Activated T-cell treated with anti-CD3 and anti-CD28 coated beads for 48 hours (primary cell): ENCODE data around the gene PPARG.
"Not testable (repeated sequence)": the region's sequence is repeated elsewhere in the genome, so short reads cannot be mapped to it uniquely, and the experiment has no call there.

ENCODE experiments used
- DNase-seq: peaks from one replicate; pipeline ENCODE4 v3.0.0-alpha.2; 2020; ENCODE audit warnings: low read depth

Gene PPARG

DNA sequence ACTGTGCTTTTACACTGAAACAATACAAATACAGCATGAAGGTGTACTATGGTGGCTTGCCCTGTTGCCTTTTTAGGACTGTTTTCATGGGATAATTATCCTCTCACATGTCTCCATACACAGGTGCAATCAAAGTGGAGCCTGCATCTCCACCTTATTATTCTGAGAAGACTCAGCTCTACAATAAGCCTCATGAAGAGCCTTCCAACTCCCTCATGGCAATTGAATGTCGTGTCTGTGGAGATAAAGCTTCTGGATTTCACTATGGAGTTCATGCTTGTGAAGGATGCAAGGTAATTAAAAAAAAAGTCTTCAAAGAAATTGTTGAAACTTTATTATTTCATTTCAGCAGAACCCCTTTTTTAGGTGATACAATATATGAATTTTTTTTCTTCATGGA lies 92.3 kb downstream of the PPARG start:
- no peak for DNase-seq

DNA sequence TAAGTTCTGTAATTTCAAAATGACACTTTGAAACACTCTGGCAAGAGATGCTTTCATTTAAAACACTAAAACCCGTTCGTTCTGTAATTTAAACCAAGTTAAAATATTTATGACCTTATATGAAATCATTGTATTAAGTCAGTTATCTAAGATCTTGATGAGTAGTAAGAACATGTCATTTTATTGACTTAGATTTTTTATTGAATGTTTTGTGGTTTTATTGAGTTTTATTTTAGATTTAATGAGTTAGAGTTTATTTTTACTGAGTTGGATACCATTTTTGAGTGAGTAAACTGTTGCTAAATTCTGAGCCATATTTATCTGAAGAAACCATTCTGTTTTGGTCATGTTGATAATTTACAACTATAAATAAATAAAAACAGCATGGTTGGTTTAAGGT lies 94.3 kb downstream of the PPARG start:
- DNase-seq, result no peak

DNA sequence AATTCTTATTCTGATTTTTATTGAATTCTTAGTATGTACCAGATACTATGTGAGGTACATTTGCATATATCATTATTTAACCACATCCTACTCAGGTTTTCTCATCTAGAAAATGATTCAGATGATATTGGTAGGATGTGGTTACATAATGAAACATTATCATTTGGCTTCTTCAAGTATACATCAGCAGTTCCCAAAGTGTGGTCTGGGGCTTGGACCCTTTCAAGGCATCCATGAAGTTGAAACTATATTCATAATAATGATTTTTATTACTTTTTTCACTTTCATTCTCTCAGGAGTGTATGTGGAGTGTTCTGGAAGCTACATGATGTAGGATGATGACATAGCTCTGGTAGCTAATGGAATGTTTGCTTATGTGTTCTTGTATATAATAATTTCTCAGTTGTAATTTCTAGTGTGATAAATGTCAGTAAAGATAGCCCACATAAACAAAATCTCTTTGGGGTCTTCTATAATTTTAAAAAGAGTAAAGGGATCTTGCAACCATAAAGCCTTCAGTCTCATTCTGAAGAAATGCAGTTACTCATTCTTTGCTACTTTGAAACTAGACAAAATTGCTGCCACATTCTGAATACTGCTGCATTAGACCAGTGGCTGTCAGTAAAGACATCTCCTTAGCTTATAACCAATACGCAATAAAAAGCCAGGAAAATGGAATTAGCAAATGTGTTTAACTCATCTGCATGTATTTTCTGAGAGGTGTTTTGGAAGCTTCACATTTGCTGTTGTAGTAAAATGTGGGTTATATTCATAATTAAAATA lies 95.8 kb downstream of the PPARG start:
- no peak for DNase-seq

DNA sequence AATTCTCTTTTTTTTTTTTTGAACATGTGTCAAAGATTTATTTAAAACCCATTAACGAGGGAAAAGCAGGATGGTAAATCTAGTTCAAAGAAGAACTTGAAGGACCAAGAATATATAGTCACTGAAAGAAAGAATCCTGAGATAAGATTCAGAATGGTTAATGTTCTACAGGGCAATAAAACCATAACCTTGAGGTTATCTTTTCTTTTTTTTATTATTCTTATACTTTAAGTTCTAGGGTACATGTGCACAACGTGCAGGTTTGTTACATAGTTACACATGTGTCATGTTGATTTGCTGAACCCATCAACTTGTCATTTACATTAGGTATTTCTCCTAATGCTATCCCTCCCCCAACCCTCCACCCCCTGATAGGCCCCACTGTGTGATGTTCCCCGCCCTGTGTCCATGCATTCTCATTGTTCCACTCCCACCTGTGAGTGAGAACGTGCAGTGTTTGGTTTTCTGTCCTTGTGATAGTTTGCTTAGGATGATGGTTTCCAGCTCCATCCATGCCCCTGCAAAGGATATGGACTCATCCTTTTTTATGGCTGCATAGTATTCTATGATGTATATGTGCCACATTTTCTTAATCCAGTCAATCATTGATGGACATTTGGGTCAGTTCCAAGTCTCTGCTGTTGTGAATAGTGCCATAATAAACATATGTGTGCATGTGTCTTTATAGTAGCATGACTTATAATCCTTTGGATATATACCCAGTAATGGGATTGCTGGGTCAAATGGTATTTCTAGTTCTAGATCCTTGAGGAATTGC lies 97.8 kb downstream of the PPARG start:
- not testable (repeated sequence) for DNase-seq

DNA sequence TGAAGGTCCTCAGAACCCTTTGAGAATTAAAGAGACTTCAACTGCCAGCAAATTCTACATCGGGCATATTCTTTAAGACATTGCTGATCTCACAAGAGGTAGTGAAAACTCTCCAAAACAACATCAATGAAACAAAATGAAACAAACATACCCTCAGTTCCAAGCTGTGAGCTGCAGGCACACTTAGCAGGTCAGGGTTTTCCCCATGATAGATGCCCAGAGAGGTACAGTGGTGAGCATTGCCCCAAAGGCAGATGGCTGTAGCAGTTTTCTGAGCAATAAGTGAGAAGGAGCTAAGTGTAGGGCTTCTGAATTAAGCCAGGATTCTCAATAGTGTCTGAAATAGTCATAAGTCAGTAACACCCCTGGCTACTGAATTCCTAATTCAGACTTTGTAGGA lies 99.3 kb downstream of the PPARG start:
- DNase-seq, result no peak

DNA sequence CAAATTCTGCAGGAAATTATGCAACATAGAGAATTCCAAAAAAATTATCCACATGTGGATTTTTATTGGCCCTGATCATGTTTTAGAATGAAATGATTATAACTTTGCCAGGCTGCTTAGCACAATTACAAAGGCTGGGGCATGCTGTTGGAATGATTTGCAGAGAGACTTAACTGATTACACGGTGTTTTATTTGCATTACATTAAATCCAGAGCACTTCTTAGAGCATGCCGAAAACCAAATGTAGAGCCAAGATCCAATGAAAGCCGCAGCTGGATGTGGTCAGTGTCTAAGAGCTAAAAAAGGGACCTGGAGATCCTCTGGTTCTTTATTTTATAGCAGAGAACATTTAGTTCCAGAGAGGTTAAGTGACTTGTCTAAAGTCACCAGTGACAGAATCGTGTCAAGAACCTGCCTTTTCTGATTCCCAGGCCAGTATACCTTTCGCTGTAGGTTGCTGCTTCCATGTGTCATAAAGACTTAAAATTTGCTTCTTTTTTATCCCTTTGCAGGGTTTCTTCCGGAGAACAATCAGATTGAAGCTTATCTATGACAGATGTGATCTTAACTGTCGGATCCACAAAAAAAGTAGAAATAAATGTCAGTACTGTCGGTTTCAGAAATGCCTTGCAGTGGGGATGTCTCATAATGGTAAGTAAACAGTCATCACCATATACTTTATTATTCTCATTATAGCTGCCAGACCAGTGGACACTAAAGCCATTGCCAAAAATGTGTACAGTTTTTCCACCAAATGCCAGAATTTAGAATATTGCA lies 103.4 kb downstream of the PPARG start:
- no peak for DNase-seq

DNA sequence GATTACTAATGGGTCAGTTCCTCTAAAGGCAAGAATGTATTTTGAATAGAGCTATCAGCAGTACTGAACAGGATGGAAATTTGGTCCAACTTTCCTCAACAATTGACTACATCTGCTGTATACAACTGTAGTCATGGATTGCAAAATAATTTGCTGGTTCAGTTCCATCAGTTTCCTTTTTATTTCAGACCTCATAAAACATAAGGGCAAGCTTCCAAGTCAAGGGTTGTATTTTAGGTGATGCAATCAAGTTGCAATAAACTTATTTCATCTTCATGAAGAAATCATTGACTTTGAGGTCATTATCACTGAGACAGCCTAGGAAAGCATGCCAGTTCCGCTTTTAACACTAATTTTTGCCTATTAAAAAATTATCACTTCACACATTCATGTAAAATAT lies 105.0 kb downstream of the PPARG start:
- DNase-seq, result no peak

DNA sequence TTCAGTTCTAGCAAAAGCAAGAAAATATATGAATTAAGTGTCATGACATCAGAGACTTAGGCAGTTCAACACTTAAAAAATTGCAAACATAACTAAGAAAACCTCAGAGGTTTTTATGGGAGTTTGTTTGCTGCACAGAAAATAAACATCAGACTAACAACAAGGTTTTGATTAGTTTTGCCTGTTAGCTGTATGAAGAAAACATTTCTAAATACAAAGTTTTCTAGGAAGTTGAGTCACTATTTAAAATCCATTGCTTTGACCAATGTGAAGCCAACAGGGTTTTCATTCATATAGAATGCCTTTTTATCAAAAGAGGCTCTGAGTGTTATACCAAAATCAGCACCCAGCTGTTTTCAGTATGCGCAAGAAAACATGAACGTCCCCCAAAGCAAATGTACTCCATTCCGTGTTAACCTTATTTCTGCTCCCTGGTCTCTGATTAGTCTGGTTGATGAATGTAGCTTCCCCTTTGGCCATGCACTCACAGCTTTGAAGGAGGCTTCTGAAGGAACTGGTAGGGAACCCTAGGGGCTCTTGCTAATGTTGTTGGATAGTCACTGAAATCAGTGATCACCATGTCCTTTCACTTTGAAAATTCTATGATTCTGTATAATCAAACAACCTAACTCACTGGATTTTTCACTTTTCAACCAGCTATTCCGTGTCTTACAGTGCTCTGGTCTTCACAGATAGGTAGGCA lies 105.8 kb downstream of the PPARG start:
- DNase-seq, result no peak

DNA sequence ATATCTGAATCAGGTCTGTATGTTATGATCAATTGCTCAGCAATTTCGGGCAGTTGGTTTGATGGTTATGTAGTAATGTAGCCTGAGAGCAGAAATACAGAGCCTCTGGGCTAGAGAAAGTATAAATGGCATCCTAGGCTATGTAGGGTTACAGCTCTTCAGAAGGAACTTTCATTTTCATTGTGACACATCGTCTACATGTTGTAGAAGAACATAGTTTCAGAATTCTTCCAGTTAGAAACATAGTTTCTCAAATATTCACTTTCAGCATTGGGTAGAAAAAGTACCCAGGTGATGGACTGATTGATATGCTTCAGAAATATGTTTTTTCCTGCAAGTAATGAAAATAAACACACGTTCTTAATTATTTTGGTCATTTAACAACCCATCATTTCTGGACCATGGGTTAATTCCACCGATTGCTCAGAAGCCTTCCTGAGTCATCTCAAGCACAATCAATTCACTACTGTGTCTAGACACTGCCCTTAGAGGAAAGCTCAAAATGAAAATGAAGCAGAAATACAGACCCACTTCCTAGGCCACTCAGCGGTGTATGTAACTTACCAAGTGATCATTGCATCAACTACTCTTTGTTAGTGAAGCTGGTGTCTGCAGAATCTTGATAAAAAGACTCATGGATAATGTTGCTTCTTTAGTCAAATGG lies 106.6 kb downstream of the PPARG start:
- peak; percentile 4 for DNase-seq

DNA sequence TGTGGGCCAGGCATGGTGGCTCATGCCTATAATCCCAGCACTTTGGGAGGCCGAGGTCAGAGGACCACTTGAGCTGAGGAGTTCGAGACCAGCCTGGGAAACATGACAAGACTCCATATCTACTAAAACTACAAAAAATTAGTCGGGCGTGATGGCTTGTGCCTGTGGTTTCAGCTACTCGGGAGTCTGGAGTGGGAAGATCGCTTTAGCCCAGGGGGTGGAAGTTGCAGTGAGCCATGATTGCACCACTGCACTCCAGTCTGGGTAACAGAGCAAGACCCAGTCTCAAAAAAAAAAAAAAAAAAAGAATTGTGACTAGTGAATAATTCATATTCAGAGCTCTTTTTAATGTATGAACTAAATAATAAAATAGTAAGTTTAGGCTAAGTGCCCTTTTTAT lies 107.6 kb downstream of the PPARG start:
- DNase-seq, result no peak

DNA sequence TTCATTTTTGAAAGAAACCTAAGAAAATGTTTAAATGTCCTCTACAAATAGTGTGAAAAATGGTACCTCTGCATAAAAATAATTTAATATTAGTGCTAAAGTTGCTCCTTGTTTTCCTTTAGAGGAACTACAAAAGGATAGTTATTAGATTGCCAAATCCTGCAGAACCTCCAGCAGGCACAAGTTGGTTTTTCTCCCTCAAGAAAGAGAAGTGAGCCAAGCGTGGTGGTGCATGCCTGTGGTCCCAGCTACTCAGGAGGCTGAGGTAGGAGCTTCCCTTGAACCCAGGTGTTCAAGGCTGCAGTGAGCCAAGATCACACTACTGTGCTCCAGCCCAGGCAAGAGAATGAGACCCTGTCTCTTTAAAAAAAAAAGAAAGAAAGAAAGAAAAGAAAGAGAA lies 110.4 kb downstream of the PPARG start:
- DNase-seq, result no peak

DNA sequence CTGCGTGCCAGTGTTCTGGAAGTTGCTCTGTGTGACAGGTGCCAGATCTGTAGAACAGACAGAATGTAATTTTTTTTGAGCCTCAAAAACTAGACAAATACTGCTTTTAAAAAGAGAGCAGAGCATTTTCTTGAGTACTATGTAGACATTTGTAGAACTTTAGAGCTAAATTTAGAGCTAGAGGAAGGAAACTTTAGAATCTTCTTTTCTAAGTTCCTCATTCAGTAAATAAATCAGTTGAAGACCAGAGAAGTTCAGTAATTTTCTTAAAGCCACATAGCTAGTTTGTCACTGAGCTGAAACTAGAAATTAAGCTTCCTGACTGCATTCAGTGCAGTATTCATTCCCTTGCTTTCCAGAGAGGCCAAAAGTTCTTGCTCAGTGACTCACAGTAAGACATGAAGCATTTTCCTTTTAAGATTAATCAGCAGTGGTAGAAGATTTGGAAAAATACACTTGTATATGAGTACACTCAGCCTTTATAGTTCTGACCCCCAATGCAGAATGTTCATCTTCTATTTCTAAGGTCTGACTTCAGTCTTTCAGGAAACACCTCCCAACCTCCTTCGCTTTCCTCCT lies 111.8 kb downstream of the PPARG start:
- DNase-seq, result no peak

DNA sequence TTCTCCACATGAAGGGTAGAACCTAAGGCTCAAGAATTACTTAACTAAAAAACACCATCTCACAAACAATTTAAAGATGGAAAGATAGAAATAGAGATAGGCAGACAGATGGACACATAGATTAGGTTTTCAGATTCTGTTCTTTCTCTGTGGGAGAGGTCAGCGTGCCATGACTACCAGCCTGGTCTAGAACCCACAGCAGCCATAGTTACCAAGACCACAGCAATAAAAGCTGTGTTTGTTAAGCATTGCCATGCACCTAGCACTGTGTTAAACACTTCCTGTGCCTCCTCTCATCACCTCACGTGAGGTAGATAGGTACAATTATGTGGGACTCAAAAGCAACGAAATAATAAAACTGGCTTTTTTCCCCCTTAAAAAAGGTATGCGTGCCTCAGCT lies 112.3 kb downstream of the PPARG start:
- DNase-seq, result no peak

DNA sequence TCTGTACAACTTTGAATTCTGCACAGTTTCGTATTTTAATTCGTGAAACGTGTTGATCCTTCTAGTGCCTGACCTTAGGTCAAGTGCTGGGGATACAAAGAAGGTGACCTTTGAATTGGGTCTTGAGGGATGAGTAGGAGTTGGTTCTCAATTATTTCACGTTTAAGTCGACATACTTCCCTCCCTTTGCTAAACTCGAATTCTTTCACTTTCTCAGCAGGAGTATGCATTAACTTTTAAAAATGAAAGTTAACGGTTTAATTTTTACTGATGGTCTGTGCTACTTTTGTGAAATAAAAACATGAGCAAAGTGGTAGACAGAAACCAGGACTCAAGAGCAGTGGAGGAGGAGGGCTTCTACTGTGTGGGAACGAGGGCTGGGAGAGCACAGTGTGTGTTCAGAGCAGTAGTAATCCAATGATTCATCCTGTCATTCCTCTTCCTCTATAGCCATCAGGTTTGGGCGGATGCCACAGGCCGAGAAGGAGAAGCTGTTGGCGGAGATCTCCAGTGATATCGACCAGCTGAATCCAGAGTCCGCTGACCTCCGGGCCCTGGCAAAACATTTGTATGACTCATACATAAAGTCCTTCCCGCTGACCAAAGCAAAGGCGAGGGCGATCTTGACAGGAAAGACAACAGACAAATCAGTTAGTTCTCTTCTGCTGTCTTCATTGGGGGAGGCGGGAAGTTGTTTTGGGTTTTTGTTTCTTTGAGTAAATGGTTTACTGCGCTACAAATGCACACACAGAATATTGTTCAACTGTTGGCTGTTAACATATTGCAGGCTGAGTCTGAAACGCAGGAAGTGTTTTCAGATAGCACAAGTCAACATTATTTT lies 116.8 kb downstream of the PPARG start:
- no peak for DNase-seq

DNA sequence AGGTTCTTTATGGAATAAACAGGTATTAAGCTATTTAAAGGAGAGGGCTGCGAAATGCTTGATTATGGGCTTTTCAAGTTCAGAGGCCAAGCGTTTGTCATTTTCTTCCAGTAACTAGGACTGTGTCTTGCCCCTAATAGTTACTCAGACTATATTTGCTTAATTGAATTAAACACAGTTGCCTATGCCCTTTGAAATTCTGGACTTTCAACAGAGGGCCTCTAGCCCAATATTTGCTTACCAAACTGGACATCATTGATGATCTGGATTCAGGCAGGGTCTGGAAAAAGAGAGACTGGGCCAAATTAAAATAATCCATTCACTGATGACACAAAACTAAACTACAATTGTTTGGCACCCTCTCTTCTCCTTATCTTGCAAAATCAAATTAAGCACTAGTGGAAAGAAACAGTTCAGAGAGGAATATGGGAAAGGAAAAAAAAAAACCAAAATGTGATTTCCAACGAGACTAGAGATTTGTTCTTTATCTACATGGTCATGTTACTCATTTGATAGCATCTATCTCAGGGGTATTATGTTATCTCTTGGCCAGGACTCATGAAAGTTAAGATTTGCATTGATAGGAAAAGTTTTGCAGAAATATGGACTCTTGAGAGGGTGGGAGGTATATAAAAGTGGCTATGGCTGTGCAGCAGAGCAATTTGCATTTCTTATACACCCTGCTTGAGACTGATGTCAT lies 120.3 kb downstream of the PPARG start:
- DNase-seq, result no peak

DNA sequence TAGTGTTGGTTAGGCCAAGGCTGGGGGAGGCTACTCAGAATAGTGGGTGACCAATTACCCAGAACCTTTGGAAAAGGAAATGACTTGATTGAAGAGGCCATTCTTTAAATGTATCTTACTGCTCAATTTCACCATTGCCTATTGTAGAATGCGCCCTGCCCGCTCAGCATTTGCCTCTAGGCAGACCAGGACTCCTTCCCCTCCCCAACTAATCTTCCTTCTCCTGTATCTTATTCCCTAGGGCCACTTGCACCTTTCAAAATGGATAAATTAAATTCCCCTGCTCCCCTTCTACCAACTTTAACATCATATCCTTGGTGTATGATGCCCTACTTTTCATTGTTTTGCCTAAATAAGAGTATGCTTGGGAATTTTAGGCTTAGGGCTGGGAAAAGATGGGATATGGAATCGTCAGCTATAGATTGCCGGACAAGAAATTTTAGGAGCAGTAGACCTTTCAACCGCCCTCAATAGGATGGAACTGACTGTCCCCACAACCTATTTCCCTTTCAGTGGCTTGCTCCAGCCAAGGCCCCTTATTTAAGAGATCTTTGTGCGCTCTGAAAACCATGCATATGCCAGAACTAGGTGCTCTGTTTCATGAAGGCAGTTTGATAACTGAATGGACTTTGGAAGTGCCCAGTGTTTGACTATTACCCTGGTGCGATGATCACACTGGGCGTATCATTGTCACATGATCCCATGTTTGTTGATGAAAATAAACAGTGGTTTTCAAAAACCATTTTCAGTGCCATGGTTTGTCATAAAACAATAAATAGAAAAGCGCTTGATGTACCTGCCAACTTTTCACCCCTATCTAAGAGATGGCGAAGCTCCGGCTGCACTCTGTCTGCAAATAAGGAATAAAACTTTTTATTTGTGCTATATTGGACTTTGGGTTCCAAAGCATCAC lies 121.1 kb downstream of the PPARG start:
- no peak for DNase-seq

DNA sequence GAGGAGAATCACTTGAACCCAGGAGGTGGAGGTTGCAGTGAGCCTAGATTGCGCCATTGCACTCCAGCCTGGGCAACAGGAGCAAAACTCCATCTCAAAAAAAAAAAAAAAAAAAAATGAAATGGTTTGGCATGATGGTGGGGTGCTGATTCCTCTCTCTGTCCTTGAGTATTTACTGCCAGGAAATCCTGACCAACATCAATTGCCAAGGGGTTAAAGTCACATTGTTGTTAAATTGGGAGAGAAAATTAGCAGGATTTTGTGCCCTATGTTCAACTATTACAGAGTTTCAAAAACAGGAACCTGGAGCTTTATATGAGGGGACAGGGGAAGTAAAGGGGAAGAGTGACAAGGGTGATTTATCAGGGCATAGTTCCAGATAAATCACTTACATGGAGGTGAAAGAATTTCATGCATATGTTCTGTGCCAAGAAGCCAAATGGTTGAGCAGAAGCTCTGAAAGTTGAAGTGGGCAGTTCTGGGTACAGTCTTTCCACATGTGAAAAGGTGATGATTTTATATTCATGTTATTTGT lies 124.9 kb downstream of the PPARG start:
- no peak for DNase-seq

DNA sequence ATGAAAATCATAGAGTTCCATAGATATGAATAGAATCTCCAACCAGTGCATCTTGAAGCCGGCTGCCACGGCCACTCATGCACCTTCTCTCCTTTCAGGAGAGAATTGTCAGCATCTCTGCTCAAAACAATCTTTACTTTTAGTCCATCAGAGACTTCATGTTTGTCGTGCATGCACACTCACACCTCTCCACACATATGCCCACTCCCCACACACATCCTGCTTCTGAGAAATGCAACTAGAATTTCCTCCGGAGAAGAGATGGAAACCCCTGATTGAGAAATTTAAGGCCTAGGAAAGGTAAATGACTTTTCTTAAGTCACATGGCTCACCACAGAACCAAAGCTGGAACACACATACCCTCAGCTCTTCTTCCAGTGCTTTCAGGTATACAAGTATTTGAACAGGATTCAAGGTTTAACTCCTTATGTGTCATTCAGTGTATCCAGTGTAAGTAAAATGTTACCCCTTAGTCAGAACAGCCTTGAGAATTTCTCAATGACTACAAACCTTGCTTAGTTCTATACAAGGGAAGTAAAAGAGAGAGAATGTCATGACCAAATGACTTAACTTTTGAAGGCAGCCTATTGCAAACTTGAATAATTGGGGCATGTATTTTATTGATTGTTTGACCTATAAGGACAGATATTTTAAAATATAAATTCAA lies 126.3 kb downstream of the PPARG start:
- DNase-seq, result no peak
